A549 (cell line): ENCODE results near the gene SLC6A15.

Source experiments
- EP300 ChIP-seq, 2 experiments: fragments of >200 bp; sonication (Bioruptor Twin); formaldehyde crosslinking; IDR thresholded peaks; 2 replicates in 1 of 2; 3 replicates in 1 of 2; pipeline ENCODE4 v1.6.1; 2016 to 2017
- MAZ ChIP-seq: fragments of 150-350 bp; IDR thresholded peaks from 2 replicates; pipeline ENCODE4 v1.6.1; 2014; ENCODE audit warnings: antibody characterized with exemption, low read depth, low read length, borderline replicate concordance
- POLR2A ChIP-seq: IDR thresholded peaks from 2 replicates; pipeline ENCODE4 v1.6.1; 2012; ENCODE audit warnings: mild to moderate bottlenecking, low read length

- TF ChIP-seq MAZ (no peak), EP300 (IDR thresholded peaks at IDR 0.05) (no peak), POLR2A (no peak)
These were observed 97.8 kb downstream of the SLC6A15 start for GRCh38 chr12:84814664-84815245.
